ENCODE results near the gene UBE2G2.

DNA sequence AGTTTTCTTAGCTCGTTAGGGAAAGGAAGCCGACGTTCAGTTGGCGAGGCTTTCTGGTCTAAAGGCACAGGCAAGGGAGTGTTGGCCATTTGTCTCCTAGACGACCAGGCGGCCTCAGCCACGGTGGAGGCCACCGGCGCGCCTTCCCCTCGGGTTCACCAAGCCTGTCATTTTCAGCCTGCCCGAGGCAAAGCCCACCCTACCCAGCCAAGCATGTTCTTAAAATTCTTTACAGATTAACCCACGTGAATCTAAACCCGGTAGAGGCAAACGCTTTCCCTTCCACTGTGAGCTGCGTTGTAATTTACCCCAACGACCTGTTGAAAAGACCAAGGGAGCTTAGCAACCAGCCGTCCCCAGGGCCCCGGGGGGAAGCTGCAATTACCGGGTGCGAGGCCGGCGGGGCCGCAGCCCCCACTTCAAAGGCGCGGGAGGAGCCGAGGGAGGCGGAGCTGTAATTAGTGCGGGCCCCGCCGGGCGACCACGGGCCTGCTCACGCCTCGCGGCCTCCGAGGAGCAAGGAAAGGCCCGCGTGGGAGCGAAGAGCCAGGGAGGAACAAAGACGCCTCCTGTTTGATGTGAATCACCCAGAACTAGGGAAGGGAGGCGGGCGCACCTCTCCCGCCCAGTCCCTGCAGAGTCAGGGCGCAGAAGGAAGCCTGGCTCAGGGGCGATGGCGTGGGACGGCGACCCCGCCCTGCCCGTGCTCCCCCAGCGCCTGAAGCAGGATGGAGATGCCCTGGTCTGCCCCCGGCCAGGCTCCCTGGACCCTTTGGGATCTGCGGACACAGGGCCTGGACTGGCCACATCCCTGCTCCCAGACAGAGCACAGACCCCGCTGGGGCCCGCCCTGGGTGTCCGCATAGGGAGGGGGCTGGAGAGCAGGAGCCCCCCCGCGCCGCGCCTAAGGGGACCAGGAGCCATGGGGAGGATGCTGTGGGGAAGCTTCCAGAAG, 78.2 kb downstream of the UBE2G2 start:
- TF ChIP-seq EZH2 (IDR thresholded peaks at IDR 0.05; ENCODE audit: borderline replicate concordance, low read depth, low read length, poor library complexity, severe bottlenecking) = no peak
- TF ChIP-seq, protein P1, sequence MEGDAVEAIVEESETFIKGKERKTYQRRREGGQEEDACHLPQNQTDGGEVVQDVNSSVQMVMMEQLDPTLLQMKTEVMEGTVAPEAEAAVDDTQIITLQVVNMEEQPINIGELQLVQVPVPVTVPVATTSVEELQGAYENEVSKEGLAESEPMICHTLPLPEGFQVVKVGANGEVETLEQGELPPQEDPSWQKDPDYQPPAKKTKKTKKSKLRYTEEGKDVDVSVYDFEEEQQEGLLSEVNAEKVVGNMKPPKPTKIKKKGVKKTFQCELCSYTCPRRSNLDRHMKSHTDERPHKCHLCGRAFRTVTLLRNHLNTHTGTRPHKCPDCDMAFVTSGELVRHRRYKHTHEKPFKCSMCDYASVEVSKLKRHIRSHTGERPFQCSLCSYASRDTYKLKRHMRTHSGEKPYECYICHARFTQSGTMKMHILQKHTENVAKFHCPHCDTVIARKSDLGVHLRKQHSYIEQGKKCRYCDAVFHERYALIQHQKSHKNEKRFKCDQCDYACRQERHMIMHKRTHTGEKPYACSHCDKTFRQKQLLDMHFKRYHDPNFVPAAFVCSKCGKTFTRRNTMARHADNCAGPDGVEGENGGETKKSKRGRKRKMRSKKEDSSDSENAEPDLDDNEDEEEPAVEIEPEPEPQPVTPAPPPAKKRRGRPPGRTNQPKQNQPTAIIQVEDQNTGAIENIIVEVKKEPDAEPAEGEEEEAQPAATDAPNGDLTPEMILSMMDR (conservative IDR thresholded peaks at IDR 0.05; ENCODE audit: low read depth, low read length) = no peak

All from A673 (cell line).